Stimulated activated CD4-positive, alpha-beta T cell treated with anti-CD3 and anti-CD28 coated beads, TNF-alpha, amount 100 ng/mL, for 1 hour (primary cell): ENCODE measurements around the gene BBS1.
"Not testable (repeated sequence)": the region's sequence is repeated elsewhere in the genome, so short reads cannot be mapped to it uniquely, and the experiment has no call there.

Source experiments
- DNase-seq, 3 donors: peaks; one replicate each; pipeline ENCODE4 v3.0.0-alpha.2; 2020; ENCODE audit warnings: low read depth in 3 of 3, low spot score in 1 of 3

The BBS1 gene

GRCh38 chr11:66510271-66510989, at the start of gene BBS1:
Gene BBS1 (plus strand): TSS chr11:66510635. CDS start chr11:66510660, 25 bp downstream.
- DNase-seq: peak; percentile 44 to 82 (median 52)

GRCh38 chr11:66462010-66462409, 48.4 kb upstream of the BBS1 start:
- DNase-seq: no peak

GRCh38 chr11:66462911-66463310, 47.5 kb upstream of the BBS1 start:
- no peak for DNase-seq

GRCh38 chr11:66464116-66464515, 46.3 kb upstream of the BBS1 start:
- not testable (repeated sequence) for DNase-seq

GRCh38 chr11:66464916-66465315, 45.5 kb upstream of the BBS1 start:
- DNase-seq: no peak

- no peak for DNase-seq
Observed at GRCh38 chr11:66465373-66466224, 44.8 kb upstream of the BBS1 start.

- peak; percentile 91 to 99 (median 93) for DNase-seq
Observed at GRCh38 chr11:66466225-66467033, 44.0 kb upstream of the BBS1 start, which contains the start of gene PELI3. Gene PELI3 (plus strand): TSS chr11:66466905. CDS start chr11:66468129, 1,224 bp downstream.

- DNase-seq: no peak
Observed at GRCh38 chr11:66467034-66467659, 43.3 kb upstream of the BBS1 start.

GRCh38 chr11:66467756-66468155, 42.7 kb upstream of the BBS1 start:
- DNase-seq: no peak

- DNase-seq: no peak
Observed at GRCh38 chr11:66468691-66469090, 41.7 kb upstream of the BBS1 start.

- DNase-seq: no peak
Observed at GRCh38 chr11:66469441-66469840, 41.0 kb upstream of the BBS1 start.

- no peak for DNase-seq
Observed at GRCh38 chr11:66470015-66470414, 40.4 kb upstream of the BBS1 start.

- no peak for DNase-seq
Observed at GRCh38 chr11:66471142-66471541, 39.3 kb upstream of the BBS1 start.

GRCh38 chr11:66472054-66472453, 38.4 kb upstream of the BBS1 start:
- no peak for DNase-seq

- no peak for DNase-seq
Observed at GRCh38 chr11:66473167-66473566, 37.3 kb upstream of the BBS1 start.

- no peak for DNase-seq
Observed at GRCh38 chr11:66473608-66474515, 36.6 kb upstream of the BBS1 start.

GRCh38 chr11:66475349-66476172, 34.9 kb upstream of the BBS1 start:
- no peak for DNase-seq

GRCh38 chr11:66476173-66476840, 34.1 kb upstream of the BBS1 start:
- DNase-seq: no peak
